ENCODE results near the gene PANK1. TPM values are rescaled to one million over a fixed set of nuclear protein-coding genes. Genes with fewer than 3 reads are reported as not detected.
"Not testable (repeated sequence)": the region's sequence is repeated elsewhere in the genome, so short reads cannot be mapped to it uniquely, and the experiment has no call there.

Gene PANK1
- total RNA-seq, 2 experiments from 2014 or later: 3.2 to 4.0 TPM

GRCh38 chr10:89547853-89548513 lies 97.1 kb downstream of the PANK1 start:
- no peak for ATAC-seq
- no peak overlapping the region for H3K4me3 Mint-ChIP-seq
- no peaks in the 10 kb centered on the region for H3K36me3 Mint-ChIP-seq (ENCODE audit: low read depth)
- no peaks in the 10 kb centered on the region for H3K4me1 Mint-ChIP-seq
- CTCF ChIA-PET: no interaction called here
- intact Hi-C loops (cut with DNase I, micrococcal nuclease): no loop called here
- no peak overlapping the region for H3K27ac Mint-ChIP-seq
- H3K9me3 Mint-ChIP-seq (ENCODE audit: low read depth): peaks cover 2% of the 10 kb centered on the region
- peaks cover 3% of the 10 kb centered on the region for H3K27me3 Mint-ChIP-seq
- POLR2A ChIA-PET: no interaction called here
- DNase-seq: no peak

- POLR2A ChIA-PET; H3K36me3 Mint-ChIP-seq (ENCODE audit: low read depth); H3K4me3 Mint-ChIP-seq; DNase-seq; ATAC-seq; CTCF ChIA-PET; H3K4me1 Mint-ChIP-seq; H3K27ac Mint-ChIP-seq; H3K9me3 Mint-ChIP-seq (ENCODE audit: low read depth); intact Hi-C loops (cut with DNase I, micrococcal nuclease); H3K27me3 Mint-ChIP-seq: not testable (repeated sequence)
These were observed 98.4 kb downstream of the PANK1 start for GRCh38 chr10:89546651-89547050.

GRCh38 chr10:89543841-89544240 lies 101.2 kb downstream of the PANK1 start:
- H3K27ac Mint-ChIP-seq: no peak overlapping the region
- ATAC-seq (no peak), DNase-seq (no peak)
- peaks cover 2% of the 10 kb centered on the region for H3K9me3 Mint-ChIP-seq (ENCODE audit: low read depth)
- intact Hi-C loops (cut with DNase I, micrococcal nuclease): no loop called here
- CTCF ChIA-PET: interaction anchor here (0.7 to 1.2 kb wide), 2 partner anchors 19 to 111 kb away, joined by 3 read pairs; no protein-coding TSS in a partner anchor
- H3K36me3 Mint-ChIP-seq (ENCODE audit: low read depth): no peaks in the 10 kb centered on the region
- H3K4me1 Mint-ChIP-seq: no peaks in the 10 kb centered on the region
- H3K27me3 Mint-ChIP-seq: peaks cover 20% of the 10 kb centered on the region
- POLR2A ChIA-PET: no interaction called here
- no peak overlapping the region for H3K4me3 Mint-ChIP-seq

- H3K36me3 Mint-ChIP-seq (ENCODE audit: low read depth): no peaks in the 10 kb centered on the region
- no peaks in the 10 kb centered on the region for H3K9me3 Mint-ChIP-seq (ENCODE audit: low read depth)
- DNase-seq (no peak), ATAC-seq (no peak)
- no peak overlapping the region for H3K27ac Mint-ChIP-seq
- POLR2A ChIA-PET: interaction anchor here (0.6 kb wide), 1 partner anchor 127 kb away, joined by 6 read pairs; no protein-coding TSS in a partner anchor
- peaks cover 40% of the 10 kb centered on the region for H3K27me3 Mint-ChIP-seq
- no peak overlapping the region for H3K4me3 Mint-ChIP-seq
- intact Hi-C loops (cut with DNase I, micrococcal nuclease): no loop called here
- H3K4me1 Mint-ChIP-seq: peaks cover 3% of the 10 kb centered on the region
- CTCF ChIA-PET: no interaction called here
These were observed 104.6 kb downstream of the PANK1 start for GRCh38 chr10:89540420-89540949.

GRCh38 chr10:89537364-89537763 lies 107.7 kb downstream of the PANK1 start:
- intact Hi-C loops (cut with DNase I, micrococcal nuclease): no loop called here
- no peaks in the 10 kb centered on the region for H3K36me3 Mint-ChIP-seq (ENCODE audit: low read depth)
- H3K4me3 Mint-ChIP-seq: no peak overlapping the region
- no peak overlapping the region for H3K27ac Mint-ChIP-seq
- peaks cover 59% of the 10 kb centered on the region for H3K27me3 Mint-ChIP-seq
- ATAC-seq (no peak), DNase-seq (no peak)
- POLR2A ChIA-PET: no interaction called here
- H3K9me3 Mint-ChIP-seq (ENCODE audit: low read depth): no peaks in the 10 kb centered on the region
- CTCF ChIA-PET: interaction anchor here (0.7 kb wide), 1 partner anchor 109 kb away, joined by 3 read pairs; no protein-coding TSS in a partner anchor
- H3K4me1 Mint-ChIP-seq: peaks cover 11% of the 10 kb centered on the region

- ChIA-PET CTCF (no interaction called here), POLR2A (no interaction called here)
- intact Hi-C loops (cut with DNase I, micrococcal nuclease): no loop called here
These were observed 109.1 kb downstream of the PANK1 start for GRCh38 chr10:89536013-89536354.

GRCh38 chr10:89535171-89536012 lies 109.7 kb downstream of the PANK1 start, which contains the start of gene SLC16A12:
Gene SLC16A12, minus strand, starts transcription at chr10:89535594. Its CDS starts 73,016 bp downstream, at chr10:89462578.
- ATAC-seq (peak; percentile 33), DNase-seq (peak; percentile 14)
- CTCF ChIA-PET: no interaction called here
- intact Hi-C loops (cut with DNase I, micrococcal nuclease): no loop called here
- Mint-ChIP-seq H3K27me3 (peaks cover 67% of the 10 kb centered on the region), H3K27ac (no peak within 1 kb of the TSS), H3K9me3 (ENCODE audit: low read depth) (no peaks in the 10 kb centered on the region), H3K4me1 (peaks cover 11% of the 10 kb centered on the region), H3K36me3 (ENCODE audit: low read depth) (no peaks in the 10 kb centered on the region), H3K4me3 (peak within 1 kb of the TSS; percentile 19)
- POLR2A ChIA-PET: no interaction called here

More at GRCh38 chr10:89536013-89536354, 109.1 kb downstream of the PANK1 start:
- H3K36me3 Mint-ChIP-seq (ENCODE audit: low read depth): no peaks in the 10 kb centered on the region
- ATAC-seq (no peak), DNase-seq (no peak)
- H3K9me3 Mint-ChIP-seq (ENCODE audit: low read depth): no peaks in the 10 kb centered on the region
- no peak overlapping the region for H3K4me3 Mint-ChIP-seq
- H3K27ac Mint-ChIP-seq: no peak overlapping the region
- peaks cover 67% of the 10 kb centered on the region for H3K27me3 Mint-ChIP-seq
- peaks cover 11% of the 10 kb centered on the region for H3K4me1 Mint-ChIP-seq

GRCh38 chr10:89534826-89535166 lies 110.2 kb downstream of the PANK1 start:
- POLR2A ChIA-PET: no interaction called here
- Mint-ChIP-seq H3K4me1 (peaks cover 11% of the 10 kb centered on the region), H3K4me3 (peak overlapping the region; percentile 19), H3K27me3 (peaks cover 63% of the 10 kb centered on the region), H3K27ac (no peak overlapping the region), H3K36me3 (ENCODE audit: low read depth) (no peaks in the 10 kb centered on the region), H3K9me3 (ENCODE audit: low read depth) (no peaks in the 10 kb centered on the region)
- DNase-seq: no peak
- intact Hi-C loops (cut with DNase I, micrococcal nuclease): no loop called here
- ATAC-seq: no peak
- CTCF ChIA-PET: interaction anchor here (0.8 kb wide), 1 partner anchor 714 kb away, joined by 3 read pairs; no protein-coding TSS in a partner anchor

Small RNA genes within 50 kb of the gene (microRNA-seq; reads per million reads assigned to microRNA genes)
- gene MIR107 (ENCODE audit: borderline replicate concordance): 642 reads per million, percentile 82 among the genes with 10 or more reads in this experiment

Other genes starting within 250 kb of the PANK1 start
- gene IFIT5, start 230.7 kb downstream of the PANK1 start, total RNA-seq: 10 to 100 TPM; 14.4 to 14.9 TPM
- not detected for gene SLC16A12, start 109.6 kb downstream of the PANK1 start, total RNA-seq
- 10 to 100 TPM; 74.6 to 86.2 TPM for gene KIF20B, start 56.3 kb upstream of the PANK1 start, total RNA-seq